HepG2 (cell line): ENCODE results near the gene AKAP12. TPM values are rescaled to one million over a fixed set of nuclear protein-coding genes. Genes with fewer than 3 reads are reported as not detected.

ENCODE experiments used
- ATAC-seq: fragments of 200-7000 bp; cut with Tn5 transposase; 3 replicates; pipeline ENCODE4 v1.9.1; 2020; ENCODE audit warnings: mild to moderate bottlenecking, moderate library complexity
- BruUV-seq: library from RNA; stranded (reverse); fragments of 400-500 nt; replicated peaks from 2 replicates; lab custom pipeline; 2021; lab: Mats Ljungman, UMichigan
- CTCF ChIA-PET: fragments of 300-600 bp; formaldehyde crosslinking; extraction: SDS; loops from one replicate; lab custom pipeline; 2021; ENCODE audit warnings: low total read pairs, inconsistent platforms, low intra/inter-chr PET ratio; lab: Yijun Ruan, JAX
- POLR2A ChIA-PET: fragments of 350-600 bp; sonication (Branson Sonifier 250); formaldehyde crosslinking; loops from one replicate; lab custom pipeline; 2020; ENCODE audit warnings: antibody characterized with exemption, inconsistent platforms; lab: Yijun Ruan, JAX
- DNase-seq: peaks from one replicate; pipeline ENCODE4 v3.0.0-alpha.2; 2015; ENCODE audit warnings: low spot score
- FAIRE-seq: peaks from 3 replicates; lab custom pipeline; 2011; peaks lifted over from hg19 to GRCh38; lab: Jason Lieb, UNC
- H2AFZ ChIP-seq: one replicate; pipeline ENCODE4 v1.6.1; 2011; ENCODE audit warnings: low read length, inconsistent platforms
- H3K27ac ChIP-seq: fragments of 300-600 bp; 3 replicates; pipeline ENCODE4 v1.8.0; 2011; ENCODE audit warnings: mixed run types, mild to moderate bottlenecking, mixed read lengths, low read length, inconsistent platforms; ENCODE audit not compliant: insufficient read depth; ENCODE audit errors: extremely low read length
- H3K27me3 ChIP-seq, 2 experiments: fragments of 200-600 bp in 1 of 2; 2 replicates in 1 of 2; 3 replicates in 1 of 2; pipeline versions ENCODE4 v1.6.0 to v1.8.0; 2011; ENCODE audit warnings: low read length in 2 of 2, mild to moderate bottlenecking in 2 of 2, moderate library complexity in 2 of 2, inconsistent platforms in 1 of 2; ENCODE audit not compliant: insufficient read depth in 2 of 2, control insufficient read depth in 1 of 2
- H3K36me3 ChIP-seq, 2 experiments: fragments of 200-600 bp in 1 of 2; replicated peaks in 1 of 2; 2 replicates in 1 of 2; 3 replicates in 1 of 2; pipeline versions ENCODE4 v1.5.1 to v1.8.0; 2011; ENCODE audit warnings: low read length in 2 of 2, inconsistent platforms in 1 of 2; ENCODE audit not compliant: insufficient read depth in 2 of 2, control insufficient read depth in 1 of 2
- H3K4me1 ChIP-seq: 2 replicates; pipeline ENCODE4 v1.5.1; 2012; ENCODE audit warnings: low read length, inconsistent platforms; ENCODE audit not compliant: insufficient read depth
- H3K4me2 ChIP-seq: 2 replicates; pipeline ENCODE4 v1.6.0; 2011; ENCODE audit warnings: low read depth, low read length, inconsistent platforms
- H3K4me3 ChIP-seq, 3 experiments: fragments of 200-600 bp in 1 of 3; sonication (generic), shearing (Covaris generic) in 1 of 3; replicated peaks in 1 of 3; 2 replicates each; pipeline ENCODE4 v1.5.1; 2011 to 2016; ENCODE audit warnings: low read length in 3 of 3, inconsistent platforms in 2 of 3, low read depth in 2 of 3, mild to moderate bottlenecking in 2 of 3, control low read depth in 1 of 3, mixed read lengths in 1 of 3; ENCODE audit not compliant: insufficient read depth in 1 of 3
- H3K79me2 ChIP-seq: one replicate; pipeline ENCODE4 v1.6.1; 2011; ENCODE audit warnings: low read length, inconsistent platforms; ENCODE audit not compliant: insufficient read depth
- H3K9ac ChIP-seq: 2 replicates; pipeline ENCODE4 v1.6.0; 2011; ENCODE audit warnings: mild to moderate bottlenecking, low read depth, low read length, inconsistent platforms; ENCODE audit not compliant: insufficient read depth
- H3K9me3 ChIP-seq: 2 replicates; pipeline ENCODE4 v1.5.1; 2012; ENCODE audit warnings: mild to moderate bottlenecking, low read length
- H4K20me1 ChIP-seq: 2 replicates; pipeline ENCODE4 v1.6.0; 2011; ENCODE audit warnings: inconsistent platforms, mild to moderate bottlenecking, low read length, moderate library complexity; ENCODE audit not compliant: insufficient read depth
- ATF7-NPFF ChIP-seq: sonication (generic); formaldehyde crosslinking; IDR thresholded peaks from 2 replicates; pipeline ENCODE4 v1.8.1; 2023; ENCODE audit warnings: mild to moderate bottlenecking, low read depth, missing genetic modification reagents, moderate library complexity
- GFI1 ChIP-seq: sonication (generic); formaldehyde crosslinking; IDR thresholded peaks from 2 replicates; pipeline ENCODE4 v1.5.0; 2020; ENCODE audit warnings: missing genetic modification reagents, mild to moderate bottlenecking, borderline replicate concordance
- HMG20A ChIP-seq: IDR thresholded peaks from 2 replicates; pipeline ENCODE4 v1.6.1; 2016; ENCODE audit warnings: borderline replicate concordance
- HNRNPH1 ChIP-seq: fragments of 200-400 bp; formaldehyde crosslinking; optimal IDR thresholded peaks from 2 replicates; pipeline ENCODE3; 2017; ENCODE audit warnings: mild to moderate bottlenecking, low read depth, low read length
- LCORL ChIP-seq, 2 experiments: fragments of 450-650 bp in 1 of 2; sonication (generic) in 1 of 2; formaldehyde crosslinking in 1 of 2; IDR thresholded peaks; 2 replicates each; pipeline versions ENCODE4 v1.5.0 to v1.6.1; 2017 to 2020; ENCODE audit warnings: antibody characterized with exemption in 1 of 2, missing genetic modification reagents in 1 of 2
- NR2F2 ChIP-seq: IDR thresholded peaks from 2 replicates; pipeline ENCODE4 v1.6.1; 2012; ENCODE audit warnings: low read depth, inconsistent platforms, borderline replicate concordance
- RBM39 ChIP-seq: fragments of 200-400 bp; formaldehyde crosslinking; IDR thresholded peaks from one replicate; pipeline ENCODE4 v1.6.1; 2018; ENCODE audit warnings: antibody characterized with exemption, mild to moderate bottlenecking, low read depth, low read length; ENCODE audit not compliant: poor library complexity, severe bottlenecking
- SIN3A ChIP-seq: IDR thresholded peaks from 2 replicates; pipeline ENCODE4 v1.6.1; 2011; ENCODE audit warnings: low read depth, mild to moderate bottlenecking, control low read depth, low read length, borderline replicate concordance
- WGBS: methylation state at CpG from one replicate; pipeline ENCODE4 v1.1.6; 2017; ENCODE audit warnings: low lambda C conversion rate; 5-methylcytosine and 5-hydroxymethylcytosine counted together
- in situ Hi-C: cut with HindIII; loops from 2 replicates; pipeline ENCODE4 v1.10.0; 2017; ENCODE audit warnings: low pct_unique_long_range_greater_than_20kb; ENCODE audit not compliant: extremely low pct_ligation_motif_present
- intact Hi-C: fragments of 100-400 bp; cut with micrococcal nuclease; formaldehyde crosslinking; loops from one replicate; pipeline ENCODE4 v1.10.0; 2022; ENCODE audit not compliant: unreplicated experiment
- polyA plus RNA-seq, 8 experiments: library from polyadenylated mRNA; depleted of rRNA in 3 of 8; stranded (reverse) in 7 of 8; unstranded in 1 of 8; fragments of >200 nt; fragmentation: Illumina TruSeq in 4 of 8; extraction: Trizol in 4 of 8; gene quantifications; 2 replicates each; pipeline versions ENCODE4 v1.2.1 to v1.2.3, GENCODE V29; 2011 to 2016; ENCODE audit warnings: low read depth in 4 of 8, missing spikeins in 1 of 8, mixed read lengths in 1 of 8; ENCODE audit not compliant: insufficient read depth in 1 of 8
- total RNA-seq, 5 experiments: library from RNA; depleted of rRNA; stranded (reverse); fragments of >200 nt; fragmentation: Illumina TruSeq; extraction: Trizol; gene quantifications; 2 replicates each; pipeline ENCODE4 v1.2.3, GENCODE V29; 2016; ENCODE audit warnings: low read depth in 1 of 5
- TF ChIP-seq, protein P1 (sequence below): sonication (generic); formaldehyde crosslinking; IDR thresholded peaks from 2 replicates; pipeline ENCODE4 v1.5.0; 2020; ENCODE audit warnings: mild to moderate bottlenecking, missing genetic modification reagents, borderline replicate concordance
- TF ChIP-seq, protein P2 (sequence below): sonication (generic); formaldehyde crosslinking; IDR thresholded peaks from 2 replicates; pipeline ENCODE4 v1.4.0; 2020; ENCODE audit warnings: missing genetic modification reagents, borderline replicate concordance

AKAP12 gene
- total and polyA plus RNA-seq, 2 of the 13 experiments (the other 11 are each of a cell fraction or from before 2014, with no cell fraction given): 10.6 to 19.0 TPM

DNA sequence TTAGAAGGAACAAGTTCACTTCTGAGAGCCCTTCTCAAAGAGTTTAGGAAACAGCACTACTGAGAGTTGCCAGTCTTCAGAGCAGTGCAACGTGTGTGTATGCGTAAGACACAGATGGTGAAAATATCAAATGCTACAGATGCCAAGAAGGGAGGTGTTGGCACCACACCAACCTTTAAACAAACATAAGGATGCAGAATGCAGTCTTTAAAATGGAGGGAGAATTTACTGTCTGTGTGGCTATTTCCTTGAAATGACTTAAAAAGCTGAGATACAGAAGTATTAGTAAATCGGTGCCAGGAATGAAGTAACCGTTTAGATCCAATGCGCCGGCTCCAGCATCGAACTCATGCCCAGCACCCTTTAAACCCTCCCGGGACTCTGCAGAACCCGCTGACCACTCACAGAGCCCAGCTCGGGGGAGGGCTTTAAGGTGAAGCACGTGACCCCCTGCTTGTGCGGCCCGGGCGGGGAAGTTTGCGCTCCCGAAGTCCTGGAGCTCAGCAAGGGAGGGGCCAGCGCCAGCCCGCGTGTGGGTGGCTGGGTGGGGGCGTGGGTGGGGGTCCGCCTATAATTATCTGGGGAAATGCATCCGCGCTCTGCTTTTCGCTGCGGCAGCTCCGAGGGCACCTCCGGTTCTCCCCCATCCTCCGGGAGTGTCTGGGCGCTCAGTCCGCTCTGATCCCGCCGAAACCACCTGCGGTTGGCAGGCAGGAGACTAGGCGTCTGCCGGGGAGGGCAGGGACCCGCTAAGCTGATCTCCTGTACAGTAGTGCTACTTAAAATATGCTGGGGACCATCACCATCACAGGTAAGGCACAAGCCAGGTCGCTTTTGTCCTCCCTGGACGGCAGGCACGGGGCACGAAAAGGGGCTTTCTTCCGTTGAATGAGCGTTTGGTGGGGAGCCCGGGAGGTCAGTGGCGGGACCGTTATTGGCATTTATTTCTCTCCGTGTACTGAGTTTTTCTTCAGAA, 85.6 kb downstream of the AKAP12 start:
- H3K79me2 ChIP-seq: no peaks in the 10 kb centered on the region
- WGBS: 3% methylated on average over 40 of the region's 46 CpGs
- CTCF ChIA-PET: interaction anchor here (0.7 to 5.5 kb wide), 6 partner anchors 9 to 433 kb away, joined by 3 to 67 read pairs (median 4); no protein-coding TSS in a partner anchor
- H3K9ac ChIP-seq: peak overlapping the region; percentile 65
- H3K27ac ChIP-seq: no peak overlapping the region
- peak overlapping the region; percentile 84 for H3K4me2 ChIP-seq
- H3K27me3 ChIP-seq: no peaks in the 10 kb centered on the region
- DNase-seq: peak; percentile 62
- ATAC-seq: peak; percentile 86
- intact Hi-C loops: loop anchor here (2.0 to 10.0 kb wide), 3 partner anchors 121 to 257 kb away; no protein-coding TSS in a partner anchor
- H3K9me3 ChIP-seq: no peaks in the 10 kb centered on the region
- BruUV-seq: no TSS peak
- peak overlapping the region; percentile 77 for H2AFZ ChIP-seq
- peak overlapping the region; percentile 59 to 81 (median 70) for H3K4me3 ChIP-seq
- peaks cover 45% of the 10 kb centered on the region for H3K4me1 ChIP-seq
- POLR2A ChIA-PET: interaction anchor here (0.9 to 3.1 kb wide), 12 partner anchors 10 to 433 kb away, joined by 3 to 17 read pairs (median 4); no protein-coding TSS in a partner anchor
- in situ Hi-C loops: loop anchor here (5.0 to 25.0 kb wide), 3 partner anchors 313 to 913 kb away; no protein-coding TSS in a partner anchor
- no peaks in the 10 kb centered on the region for H4K20me1 ChIP-seq
- FAIRE-seq: no peak
- H3K36me3 ChIP-seq: no peaks in the 10 kb centered on the region
- TF ChIP-seq SIN3A (no peak), ATF7-NPFF (CRISPR knock-in tag) (no peak), LCORL (IDR thresholded peaks at IDR 0.05) (no peak), LCORL (CRISPR knock-in tag; IDR thresholded peaks at IDR 0.05) (no peak; the same call in 1 of the 2 replicates), RBM39 (peak; percentile 53), HNRNPH1 (no peak), GFI1 (CRISPR knock-in tag) (no peak), HMG20A (no peak), NR2F2 (no peak)
- TF ChIP-seq, protein P1, sequence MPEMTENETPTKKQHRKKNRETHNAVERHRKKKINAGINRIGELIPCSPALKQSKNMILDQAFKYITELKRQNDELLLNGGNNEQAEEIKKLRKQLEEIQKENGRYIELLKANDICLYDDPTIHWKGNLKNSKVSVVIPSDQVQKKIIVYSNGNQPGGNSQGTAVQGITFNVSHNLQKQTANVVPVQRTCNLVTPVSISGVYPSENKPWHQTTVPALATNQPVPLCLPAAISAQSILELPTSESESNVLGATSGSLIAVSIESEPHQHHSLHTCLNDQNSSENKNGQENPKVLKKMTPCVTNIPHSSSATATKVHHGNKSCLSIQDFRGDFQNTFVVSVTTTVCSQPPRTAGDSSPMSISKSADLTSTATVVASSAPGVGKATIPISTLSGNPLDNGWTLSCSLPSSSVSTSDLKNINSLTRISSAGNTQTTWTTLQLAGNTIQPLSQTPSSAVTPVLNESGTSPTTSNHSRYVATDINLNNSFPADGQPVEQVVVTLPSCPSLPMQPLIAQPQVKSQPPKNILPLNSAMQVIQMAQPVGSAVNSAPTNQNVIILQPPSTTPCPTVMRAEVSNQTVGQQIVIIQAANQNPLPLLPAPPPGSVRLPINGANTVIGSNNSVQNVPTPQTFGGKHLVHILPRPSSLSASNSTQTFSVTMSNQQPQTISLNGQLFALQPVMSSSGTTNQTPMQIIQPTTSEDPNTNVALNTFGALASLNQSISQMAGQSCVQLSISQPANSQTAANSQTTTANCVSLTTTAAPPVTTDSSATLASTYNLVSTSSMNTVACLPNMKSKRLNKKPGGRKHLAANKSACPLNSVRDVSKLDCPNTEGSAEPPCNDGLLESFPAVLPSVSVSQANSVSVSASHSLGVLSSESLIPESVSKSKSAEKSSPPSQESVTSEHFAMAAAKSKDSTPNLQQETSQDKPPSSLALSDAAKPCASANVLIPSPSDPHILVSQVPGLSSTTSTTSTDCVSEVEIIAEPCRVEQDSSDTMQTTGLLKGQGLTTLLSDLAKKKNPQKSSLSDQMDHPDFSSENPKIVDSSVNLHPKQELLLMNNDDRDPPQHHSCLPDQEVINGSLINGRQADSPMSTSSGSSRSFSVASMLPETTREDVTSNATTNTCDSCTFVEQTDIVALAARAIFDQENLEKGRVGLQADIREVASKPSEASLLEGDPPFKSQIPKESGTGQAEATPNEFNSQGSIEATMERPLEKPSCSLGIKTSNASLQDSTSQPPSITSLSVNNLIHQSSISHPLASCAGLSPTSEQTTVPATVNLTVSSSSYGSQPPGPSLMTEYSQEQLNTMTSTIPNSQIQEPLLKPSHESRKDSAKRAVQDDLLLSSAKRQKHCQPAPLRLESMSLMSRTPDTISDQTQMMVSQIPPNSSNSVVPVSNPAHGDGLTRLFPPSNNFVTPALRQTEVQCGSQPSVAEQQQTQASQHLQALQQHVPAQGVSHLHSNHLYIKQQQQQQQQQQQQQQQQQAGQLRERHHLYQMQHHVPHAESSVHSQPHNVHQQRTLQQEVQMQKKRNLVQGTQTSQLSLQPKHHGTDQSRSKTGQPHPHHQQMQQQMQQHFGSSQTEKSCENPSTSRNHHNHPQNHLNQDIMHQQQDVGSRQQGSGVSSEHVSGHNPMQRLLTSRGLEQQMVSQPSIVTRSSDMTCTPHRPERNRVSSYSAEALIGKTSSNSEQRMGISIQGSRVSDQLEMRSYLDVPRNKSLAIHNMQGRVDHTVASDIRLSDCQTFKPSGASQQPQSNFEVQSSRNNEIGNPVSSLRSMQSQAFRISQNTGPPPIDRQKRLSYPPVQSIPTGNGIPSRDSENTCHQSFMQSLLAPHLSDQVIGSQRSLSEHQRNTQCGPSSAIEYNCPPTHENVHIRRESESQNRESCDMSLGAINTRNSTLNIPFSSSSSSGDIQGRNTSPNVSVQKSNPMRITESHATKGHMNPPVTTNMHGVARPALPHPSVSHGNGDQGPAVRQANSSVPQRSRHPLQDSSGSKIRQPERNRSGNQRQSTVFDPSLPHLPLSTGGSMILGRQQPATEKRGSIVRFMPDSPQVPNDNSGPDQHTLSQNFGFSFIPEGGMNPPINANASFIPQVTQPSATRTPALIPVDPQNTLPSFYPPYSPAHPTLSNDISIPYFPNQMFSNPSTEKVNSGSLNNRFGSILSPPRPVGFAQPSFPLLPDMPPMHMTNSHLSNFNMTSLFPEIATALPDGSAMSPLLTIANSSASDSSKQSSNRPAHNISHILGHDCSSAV (CRISPR knock-in tag): no peak
- TF ChIP-seq, protein P2, sequence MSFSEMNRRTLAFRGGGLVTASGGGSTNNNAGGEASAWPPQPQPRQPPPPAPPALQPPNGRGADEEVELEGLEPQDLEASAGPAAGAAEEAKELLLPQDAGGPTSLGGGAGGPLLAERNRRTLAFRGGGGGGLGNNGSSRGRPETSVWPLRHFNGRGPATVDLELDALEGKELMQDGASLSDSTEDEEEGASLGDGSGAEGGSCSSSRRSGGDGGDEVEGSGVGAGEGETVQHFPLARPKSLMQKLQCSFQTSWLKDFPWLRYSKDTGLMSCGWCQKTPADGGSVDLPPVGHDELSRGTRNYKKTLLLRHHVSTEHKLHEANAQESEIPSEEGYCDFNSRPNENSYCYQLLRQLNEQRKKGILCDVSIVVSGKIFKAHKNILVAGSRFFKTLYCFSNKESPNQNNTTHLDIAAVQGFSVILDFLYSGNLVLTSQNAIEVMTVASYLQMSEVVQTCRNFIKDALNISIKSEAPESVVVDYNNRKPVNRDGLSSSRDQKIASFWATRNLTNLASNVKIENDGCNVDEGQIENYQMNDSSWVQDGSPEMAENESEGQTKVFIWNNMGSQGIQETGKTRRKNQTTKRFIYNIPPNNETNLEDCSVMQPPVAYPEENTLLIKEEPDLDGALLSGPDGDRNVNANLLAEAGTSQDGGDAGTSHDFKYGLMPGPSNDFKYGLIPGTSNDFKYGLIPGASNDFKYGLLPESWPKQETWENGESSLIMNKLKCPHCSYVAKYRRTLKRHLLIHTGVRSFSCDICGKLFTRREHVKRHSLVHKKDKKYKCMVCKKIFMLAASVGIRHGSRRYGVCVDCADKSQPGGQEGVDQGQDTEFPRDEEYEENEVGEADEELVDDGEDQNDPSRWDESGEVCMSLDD (CRISPR knock-in tag): no peak
